Neuronal stem cell (in vitro differentiated cells): Measurements from ENCODE around the gene RBM20.

Source experiments
- DNase-seq: peaks from one replicate; pipeline ENCODE4 v3.0.0-alpha.2; 2013; ENCODE audit warnings: low spot score
- H2AFZ ChIP-seq: one replicate; pipeline ENCODE4 v1.6.1; 2013; ENCODE audit warnings: mild to moderate bottlenecking, low read length, inconsistent platforms
- H2AK5ac ChIP-seq: 2 replicates; pipeline ENCODE4 v1.6.1; 2013; ENCODE audit warnings: low read depth, mild to moderate bottlenecking, inconsistent platforms, low read length, moderate library complexity, mixed read lengths
- H2BK120ac ChIP-seq: 2 replicates; pipeline ENCODE4 v1.6.1; 2013; ENCODE audit warnings: low read depth, mild to moderate bottlenecking, inconsistent platforms, low read length, moderate library complexity, mixed read lengths
- H2BK12ac ChIP-seq: one replicate; pipeline ENCODE4 v1.6.1; 2013; ENCODE audit warnings: low read length, inconsistent platforms
- H2BK15ac ChIP-seq: 2 replicates; pipeline ENCODE4 v1.6.1; 2013; ENCODE audit warnings: mild to moderate bottlenecking, low read length, inconsistent platforms, mixed read lengths
- H2BK5ac ChIP-seq: one replicate; pipeline ENCODE4 v1.6.1; 2013; ENCODE audit warnings: inconsistent platforms, mild to moderate bottlenecking, low read length, moderate library complexity
- H3K14ac ChIP-seq: one replicate; pipeline ENCODE4 v1.6.1; 2013; ENCODE audit warnings: low read length, inconsistent platforms
- H3K18ac ChIP-seq: 2 replicates; pipeline ENCODE4 v1.6.1; 2013; ENCODE audit warnings: low read length, inconsistent platforms
- H3K23ac ChIP-seq: 2 replicates; pipeline ENCODE4 v1.6.1; 2013; ENCODE audit warnings: low read depth, mild to moderate bottlenecking, mixed read lengths, low read length, inconsistent platforms; ENCODE audit not compliant: poor library complexity
- H3K27ac ChIP-seq: replicated peaks from 3 replicates; pipeline ENCODE4 v1.5.1; 2013; ENCODE audit warnings: low read length, inconsistent platforms
- H3K27me3 ChIP-seq, 3 experiments: 2 replicates each; pipeline ENCODE4 v1.6.1; 2013; ENCODE audit warnings: low read length in 3 of 3, mild to moderate bottlenecking in 2 of 3, inconsistent platforms in 1 of 3, low read depth in 1 of 3, mixed read lengths in 1 of 3, moderate library complexity in 1 of 3; ENCODE audit not compliant: control insufficient read depth in 3 of 3, insufficient read depth in 3 of 3
- H3K36me3 ChIP-seq, 2 donors: replicated peaks in 1 of 2; 2 replicates each; pipeline ENCODE4 v1.6.1; 2013; ENCODE audit warnings: low read length in 2 of 2; ENCODE audit not compliant: control insufficient read depth in 2 of 2, insufficient read depth in 2 of 2
- H3K4ac ChIP-seq: 2 replicates; pipeline ENCODE4 v1.6.1; 2013; ENCODE audit warnings: inconsistent platforms, mild to moderate bottlenecking, low read length, moderate library complexity
- H3K4me1 ChIP-seq, 2 donors: 1 replicate in 1 of 2; 2 replicates in 1 of 2; pipeline ENCODE4 v1.6.1; 2013; ENCODE audit warnings: low read length in 2 of 2, low read depth in 1 of 2; ENCODE audit not compliant: control insufficient read depth in 2 of 2, insufficient read depth in 1 of 2
- H3K4me2 ChIP-seq: one replicate; pipeline ENCODE4 v1.6.1; 2013; ENCODE audit warnings: mild to moderate bottlenecking, low read length, inconsistent platforms; ENCODE audit not compliant: insufficient read depth, poor library complexity, severe bottlenecking
- H3K4me3 ChIP-seq, 2 donors: 2 replicates each; pipeline ENCODE4 v1.5.1; 2013; ENCODE audit warnings: low read length in 2 of 2, mild to moderate bottlenecking in 2 of 2, inconsistent platforms in 1 of 2, moderate library complexity in 1 of 2
- H3K79me1 ChIP-seq: one replicate; pipeline ENCODE4 v1.6.1; 2013; ENCODE audit warnings: low read depth, mild to moderate bottlenecking, inconsistent platforms, low read length, moderate library complexity
- H3K9ac ChIP-seq: one replicate; pipeline ENCODE4 v1.6.1; 2013; ENCODE audit warnings: mild to moderate bottlenecking, low read depth, low read length, inconsistent platforms; ENCODE audit not compliant: poor library complexity
- H3K9me3 ChIP-seq, 2 donors: replicated peaks in 1 of 2; 2 replicates each; pipeline versions ENCODE3 to v1.6.1; 2013; ENCODE audit warnings: low read length in 2 of 2, mild to moderate bottlenecking in 2 of 2, inconsistent platforms in 1 of 2, low read depth in 1 of 2, mixed read lengths in 1 of 2, moderate library complexity in 1 of 2; ENCODE audit not compliant: control insufficient read depth in 2 of 2, insufficient read depth in 1 of 2
- H4K8ac ChIP-seq: one replicate; pipeline ENCODE4 v1.6.1; 2013; ENCODE audit warnings: low read depth, mild to moderate bottlenecking, inconsistent platforms, low read length, moderate library complexity
- H4K91ac ChIP-seq: one replicate; pipeline ENCODE4 v1.6.1; 2013; ENCODE audit warnings: low read length, low read depth, mild to moderate bottlenecking, inconsistent platforms; ENCODE audit not compliant: poor library complexity
- WGBS, 2 donors: extraction: QIAGEN DNeasy Blood & Tissue Kit; methylation state at CpG; one replicate each; pipeline ENCODE4 v1.1.7; 2013; ENCODE audit warnings: missing lambda C conversion rate in 2 of 2, mixed read lengths in 1 of 2; ENCODE audit not compliant: insufficient read length in 2 of 2, insufficient replicate concordance in 1 of 2; ENCODE audit errors: extremely low coverage in 2 of 2; 5-methylcytosine and 5-hydroxymethylcytosine counted together

RBM20 gene

GRCh38 chr10:110679486-110680272 is 35.5 kb downstream of the RBM20 start:
- Histone ChIP-seq H3K27me3 (peaks cover 0 to 53% (median 0%) of the 10 kb centered on the region in 3 experiments), H2AFZ (no peak overlapping the region), H3K27ac (no peak overlapping the region), H3K4ac (no peak overlapping the region), H2BK12ac (no peak overlapping the region), H3K36me3 (no peaks in the 10 kb centered on the region), H3K18ac (peak overlapping the region; percentile 60), H4K91ac (no peak overlapping the region), H2BK5ac (no peak overlapping the region), H4K8ac (no peak overlapping the region), H3K9me3 (no peaks in the 10 kb centered on the region), H3K14ac (peak overlapping the region; percentile 76), H3K4me1 (peaks cover 0 to 3% of the 10 kb centered on the region in 2 donors), H3K9ac (no peak overlapping the region), H2BK15ac (no peak overlapping the region), H3K79me1 (no peaks in the 10 kb centered on the region), H3K4me2 (no peak overlapping the region), H2AK5ac (no peak overlapping the region), H3K23ac (no peak overlapping the region), H3K4me3 (no peak overlapping the region), H2BK120ac (no peak overlapping the region)
- no peak for DNase-seq
- no CpG with 5 or more reads among the region's 13 CpGs for WGBS, 2 donors

GRCh38 chr10:110680273-110681020 is 36.3 kb downstream of the RBM20 start:
- no peak overlapping the region for H3K9ac ChIP-seq
- peak overlapping the region; percentile 82 for H3K18ac ChIP-seq
- no CpG with 5 or more reads among the region's 18 CpGs for WGBS, 2 donors
- H2BK120ac ChIP-seq: no peak overlapping the region
- H2BK5ac ChIP-seq: no peak overlapping the region
- no peak overlapping the region for H2BK15ac ChIP-seq
- no peak overlapping the region for H2BK12ac ChIP-seq
- H3K4me1 ChIP-seq: peaks cover 0 to 3% of the 10 kb centered on the region in 2 donors
- no peak overlapping the region for H3K4me2 ChIP-seq
- H3K14ac ChIP-seq: peak overlapping the region; percentile 60
- H2AK5ac ChIP-seq: no peak overlapping the region
- no peaks in the 10 kb centered on the region for H3K79me1 ChIP-seq
- H3K27me3 ChIP-seq: peaks cover 0 to 54% (median 0%) of the 10 kb centered on the region in 3 experiments
- no peak for DNase-seq
- H2AFZ ChIP-seq: no peak overlapping the region
- H3K4me3 ChIP-seq: no peak overlapping the region
- H4K8ac ChIP-seq: no peak overlapping the region
- no peaks in the 10 kb centered on the region for H3K36me3 ChIP-seq
- no peak overlapping the region for H3K4ac ChIP-seq
- no peaks in the 10 kb centered on the region for H3K9me3 ChIP-seq
- H4K91ac ChIP-seq: no peak overlapping the region
- H3K23ac ChIP-seq: no peak overlapping the region
- H3K27ac ChIP-seq: no peak overlapping the region

DNA sequence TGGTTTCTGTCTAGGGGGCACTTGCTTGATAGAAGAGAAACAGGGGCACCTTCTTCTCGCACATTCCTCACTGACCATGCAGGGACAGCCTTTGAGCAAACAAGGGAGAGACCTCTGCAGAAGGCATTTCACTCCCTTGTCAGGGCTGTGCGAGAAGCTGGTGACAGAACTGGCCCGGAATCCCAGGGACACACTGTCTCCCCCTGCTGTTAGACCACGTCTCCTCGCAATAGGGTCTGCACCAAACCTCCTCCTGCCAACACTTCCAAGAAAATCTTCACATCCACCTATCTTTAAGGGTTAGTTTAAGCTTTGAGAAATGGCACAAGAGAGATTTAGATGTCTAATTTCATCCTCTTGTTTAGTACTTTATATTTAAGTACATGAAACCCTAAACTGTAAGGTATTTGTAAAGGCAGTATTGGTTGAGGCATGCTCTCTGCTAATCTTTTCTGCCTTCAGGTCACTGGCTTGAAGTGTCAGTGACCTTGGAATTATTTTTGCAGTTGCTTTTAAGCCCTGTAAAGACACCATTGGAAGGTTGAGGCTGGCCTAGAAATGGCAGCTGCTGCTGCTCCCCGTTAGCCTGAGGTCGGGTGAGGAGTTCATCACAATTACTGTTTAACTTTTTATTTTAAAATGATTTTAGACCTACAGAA is 37.0 kb downstream of the RBM20 start:
- Histone ChIP-seq H4K8ac (no peak overlapping the region), H3K4me3 (no peak overlapping the region), H3K9me3 (no peaks in the 10 kb centered on the region), H3K27ac (no peak overlapping the region), H2BK15ac (no peak overlapping the region), H4K91ac (no peak overlapping the region), H3K9ac (no peak overlapping the region), H3K23ac (no peak overlapping the region), H3K4ac (no peak overlapping the region), H2BK120ac (no peak overlapping the region), H2AFZ (no peak overlapping the region), H3K79me1 (no peaks in the 10 kb centered on the region), H3K14ac (no peak overlapping the region), H2AK5ac (no peak overlapping the region), H3K36me3 (no peaks in the 10 kb centered on the region), H2BK12ac (no peak overlapping the region), H3K18ac (no peak overlapping the region), H2BK5ac (no peak overlapping the region), H3K4me2 (no peak overlapping the region), H3K4me1 (peaks cover 0 to 3% of the 10 kb centered on the region in 2 donors), H3K27me3 (peaks cover 0 to 52% (median 0%) of the 10 kb centered on the region in 3 experiments)
- WGBS, 2 donors: no CpG with 5 or more reads among the region's 7 CpGs
- peak; percentile 41 for DNase-seq

GRCh38 chr10:110682348-110682747 is 38.2 kb downstream of the RBM20 start:
- no peak overlapping the region for H3K9ac ChIP-seq
- H3K23ac ChIP-seq: no peak overlapping the region
- no peak overlapping the region for H2BK15ac ChIP-seq
- H3K4me1 ChIP-seq: peaks cover 0 to 3% of the 10 kb centered on the region in 2 donors
- no peak overlapping the region for H2BK12ac ChIP-seq
- H3K27me3 ChIP-seq: peaks cover 0 to 48% (median 0%) of the 10 kb centered on the region in 3 experiments
- H2AFZ ChIP-seq: no peak overlapping the region
- H2BK120ac ChIP-seq: no peak overlapping the region
- H3K27ac ChIP-seq: no peak overlapping the region
- WGBS, 2 donors: no CpG with 5 or more reads among the region's 3 CpGs
- H4K8ac ChIP-seq: no peak overlapping the region
- H3K4me3 ChIP-seq: no peak overlapping the region
- no peaks in the 10 kb centered on the region for H3K79me1 ChIP-seq
- H3K14ac ChIP-seq: no peak overlapping the region
- H2BK5ac ChIP-seq: no peak overlapping the region
- no peaks in the 10 kb centered on the region for H3K36me3 ChIP-seq
- no peak overlapping the region for H3K18ac ChIP-seq
- H3K9me3 ChIP-seq: no peaks in the 10 kb centered on the region
- H2AK5ac ChIP-seq: no peak overlapping the region
- H3K4ac ChIP-seq: no peak overlapping the region
- H4K91ac ChIP-seq: no peak overlapping the region
- no peak overlapping the region for H3K4me2 ChIP-seq
- DNase-seq: no peak
